Liver (tissue), 3 donors: ENCODE results near the gene EXOC6B.

ENCODE experiments used
- GABPA ChIP-seq, 2 donors: IDR thresholded peaks in 1 of 2; conservative IDR thresholded peaks in 1 of 2; 2 replicates each; pipeline ENCODE4 v1.6.1; 2016; ENCODE audit warnings: antibody characterized with exemption in 2 of 2, mild to moderate bottlenecking in 1 of 2, moderate library complexity in 1 of 2
- RAD21 ChIP-seq, 2 donors: IDR thresholded peaks; 2 replicates each; pipeline ENCODE4 v1.6.1; 2016; ENCODE audit warnings: antibody characterized with exemption in 2 of 2, mild to moderate bottlenecking in 2 of 2
- RXRA ChIP-seq, 2 donors: IDR thresholded peaks; 2 replicates each; pipeline ENCODE4 v1.6.1; 2017 to 2018; ENCODE audit warnings: antibody characterized with exemption in 2 of 2, mild to moderate bottlenecking in 1 of 2
- SP1 ChIP-seq: IDR thresholded peaks from 2 replicates; pipeline ENCODE4 v1.6.1; 2018; ENCODE audit warnings: antibody characterized with exemption, mild to moderate bottlenecking
- TAF1 ChIP-seq: conservative IDR thresholded peaks from 2 replicates; pipeline ENCODE4 v1.6.1; 2016; ENCODE audit warnings: antibody characterized with exemption, mild to moderate bottlenecking
- YY1 ChIP-seq: IDR thresholded peaks from 2 replicates; pipeline ENCODE4 v1.6.1; 2016; ENCODE audit warnings: antibody characterized with exemption, mild to moderate bottlenecking
- TF ChIP-seq, protein P1 (sequence below): IDR thresholded peaks from 2 replicates; pipeline ENCODE4 v1.6.1; 2016; ENCODE audit warnings: antibody characterized with exemption
- TF ChIP-seq, protein P2 (sequence below): fragments of 150-350 bp; IDR thresholded peaks from 2 replicates; pipeline ENCODE4 v1.5.1; 2017; ENCODE audit warnings: improper control_type of control experiment, low read depth, low read length; ENCODE audit not compliant: missing input control
- TF ChIP-seq, protein P3 (sequence below): IDR thresholded peaks from 2 replicates; pipeline ENCODE4 v1.6.1; 2016; ENCODE audit warnings: antibody characterized with exemption
- TF ChIP-seq, protein P4 (sequence below): IDR thresholded peaks from 2 replicates; pipeline ENCODE4 v1.6.1; 2016; ENCODE audit warnings: antibody characterized with exemption, mild to moderate bottlenecking
- donor health status: healthy.
- donor health status: healthy.

DNA sequence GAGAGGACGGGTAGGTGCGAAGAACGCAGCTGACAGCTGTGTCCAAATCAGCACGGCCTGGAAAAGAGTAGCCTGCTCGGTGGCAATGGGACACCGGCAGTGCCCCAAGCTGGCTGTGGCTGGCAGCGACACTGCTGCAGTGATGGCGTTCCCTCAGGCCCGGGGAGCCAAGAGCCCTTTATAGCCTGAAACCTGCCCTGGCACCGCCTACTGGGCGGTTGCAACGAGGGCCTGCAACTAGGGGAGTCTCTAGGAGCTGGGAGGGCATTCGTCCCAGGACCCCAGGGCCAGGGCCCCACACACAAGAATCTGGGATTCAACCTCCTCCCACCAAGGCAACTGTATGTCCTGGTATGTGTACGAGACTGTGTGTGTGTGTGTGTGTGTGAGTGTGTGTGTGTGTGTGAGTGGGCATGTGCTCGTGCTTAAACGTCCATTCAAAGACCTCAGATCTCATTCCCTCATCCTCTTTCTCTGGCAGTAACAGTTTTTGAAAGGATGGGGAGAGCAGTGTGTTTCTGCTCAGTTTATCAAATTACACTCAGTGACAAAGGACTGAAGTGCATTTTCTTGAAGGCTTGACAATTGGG lies 671.4 kb downstream of the EXOC6B start:
- TF ChIP-seq, protein P1, sequence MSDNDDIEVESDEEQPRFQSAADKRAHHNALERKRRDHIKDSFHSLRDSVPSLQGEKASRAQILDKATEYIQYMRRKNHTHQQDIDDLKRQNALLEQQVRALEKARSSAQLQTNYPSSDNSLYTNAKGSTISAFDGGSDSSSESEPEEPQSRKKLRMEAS = no peak
- TF ChIP-seq, protein P2, sequence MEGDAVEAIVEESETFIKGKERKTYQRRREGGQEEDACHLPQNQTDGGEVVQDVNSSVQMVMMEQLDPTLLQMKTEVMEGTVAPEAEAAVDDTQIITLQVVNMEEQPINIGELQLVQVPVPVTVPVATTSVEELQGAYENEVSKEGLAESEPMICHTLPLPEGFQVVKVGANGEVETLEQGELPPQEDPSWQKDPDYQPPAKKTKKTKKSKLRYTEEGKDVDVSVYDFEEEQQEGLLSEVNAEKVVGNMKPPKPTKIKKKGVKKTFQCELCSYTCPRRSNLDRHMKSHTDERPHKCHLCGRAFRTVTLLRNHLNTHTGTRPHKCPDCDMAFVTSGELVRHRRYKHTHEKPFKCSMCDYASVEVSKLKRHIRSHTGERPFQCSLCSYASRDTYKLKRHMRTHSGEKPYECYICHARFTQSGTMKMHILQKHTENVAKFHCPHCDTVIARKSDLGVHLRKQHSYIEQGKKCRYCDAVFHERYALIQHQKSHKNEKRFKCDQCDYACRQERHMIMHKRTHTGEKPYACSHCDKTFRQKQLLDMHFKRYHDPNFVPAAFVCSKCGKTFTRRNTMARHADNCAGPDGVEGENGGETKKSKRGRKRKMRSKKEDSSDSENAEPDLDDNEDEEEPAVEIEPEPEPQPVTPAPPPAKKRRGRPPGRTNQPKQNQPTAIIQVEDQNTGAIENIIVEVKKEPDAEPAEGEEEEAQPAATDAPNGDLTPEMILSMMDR = no peak
- TF ChIP-seq GABPA (IDR thresholded peaks at IDR 0.05 in 1 of 2, conservative IDR thresholded peaks at IDR 0.05 in 1 of 2) (no peak), RAD21 (IDR thresholded peaks at IDR 0.05) (no peak), SP1 (no peak), TAF1 (no peak), YY1 (no peak), RXRA (IDR thresholded peaks at IDR 0.05) (no peak)
- TF ChIP-seq, protein P3, sequence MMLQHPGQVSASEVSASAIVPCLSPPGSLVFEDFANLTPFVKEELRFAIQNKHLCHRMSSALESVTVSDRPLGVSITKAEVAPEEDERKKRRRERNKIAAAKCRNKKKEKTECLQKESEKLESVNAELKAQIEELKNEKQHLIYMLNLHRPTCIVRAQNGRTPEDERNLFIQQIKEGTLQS = no peak
- TF ChIP-seq, protein P4, sequence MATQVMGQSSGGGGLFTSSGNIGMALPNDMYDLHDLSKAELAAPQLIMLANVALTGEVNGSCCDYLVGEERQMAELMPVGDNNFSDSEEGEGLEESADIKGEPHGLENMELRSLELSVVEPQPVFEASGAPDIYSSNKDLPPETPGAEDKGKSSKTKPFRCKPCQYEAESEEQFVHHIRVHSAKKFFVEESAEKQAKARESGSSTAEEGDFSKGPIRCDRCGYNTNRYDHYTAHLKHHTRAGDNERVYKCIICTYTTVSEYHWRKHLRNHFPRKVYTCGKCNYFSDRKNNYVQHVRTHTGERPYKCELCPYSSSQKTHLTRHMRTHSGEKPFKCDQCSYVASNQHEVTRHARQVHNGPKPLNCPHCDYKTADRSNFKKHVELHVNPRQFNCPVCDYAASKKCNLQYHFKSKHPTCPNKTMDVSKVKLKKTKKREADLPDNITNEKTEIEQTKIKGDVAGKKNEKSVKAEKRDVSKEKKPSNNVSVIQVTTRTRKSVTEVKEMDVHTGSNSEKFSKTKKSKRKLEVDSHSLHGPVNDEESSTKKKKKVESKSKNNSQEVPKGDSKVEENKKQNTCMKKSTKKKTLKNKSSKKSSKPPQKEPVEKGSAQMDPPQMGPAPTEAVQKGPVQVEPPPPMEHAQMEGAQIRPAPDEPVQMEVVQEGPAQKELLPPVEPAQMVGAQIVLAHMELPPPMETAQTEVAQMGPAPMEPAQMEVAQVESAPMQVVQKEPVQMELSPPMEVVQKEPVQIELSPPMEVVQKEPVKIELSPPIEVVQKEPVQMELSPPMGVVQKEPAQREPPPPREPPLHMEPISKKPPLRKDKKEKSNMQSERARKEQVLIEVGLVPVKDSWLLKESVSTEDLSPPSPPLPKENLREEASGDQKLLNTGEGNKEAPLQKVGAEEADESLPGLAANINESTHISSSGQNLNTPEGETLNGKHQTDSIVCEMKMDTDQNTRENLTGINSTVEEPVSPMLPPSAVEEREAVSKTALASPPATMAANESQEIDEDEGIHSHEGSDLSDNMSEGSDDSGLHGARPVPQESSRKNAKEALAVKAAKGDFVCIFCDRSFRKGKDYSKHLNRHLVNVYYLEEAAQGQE = no peak
